Upper lobe of right lung (tissue), 1 donor: ENCODE data around the gene G0S2. TPM values are rescaled to one million over a fixed set of nuclear protein-coding genes. Genes with fewer than 3 reads are reported as not detected.
"Not testable (repeated sequence)": the region's sequence is repeated elsewhere in the genome, so short reads cannot be mapped to it uniquely, and the experiment has no call there.

Source experiments
- ATAC-seq: fragments of 200-7000 bp; cut with Tn5 transposase; one replicate; pipeline ENCODE4 v1.9.1; 2020; ENCODE audit warnings: mild to moderate bottlenecking, moderate library complexity
- DNase-seq: peaks from one replicate; pipeline ENCODE4 v3.0.0-alpha.2; 2020
- H3K27ac ChIP-seq: fragments of 200-600 bp; one replicate; pipeline ENCODE4 v1.8.0; 2022
- H3K27me3 ChIP-seq: fragments of 200-600 bp; one replicate; pipeline ENCODE4 v1.8.0; 2022; ENCODE audit warnings: mild to moderate bottlenecking
- H3K36me3 ChIP-seq: fragments of 200-600 bp; one replicate; pipeline ENCODE4 v1.8.0; 2022
- H3K4me1 ChIP-seq: fragments of 200-600 bp; one replicate; pipeline ENCODE4 v1.8.0; 2022
- H3K4me3 ChIP-seq: fragments of 200-600 bp; one replicate; pipeline ENCODE4 v1.8.0; 2022; ENCODE audit warnings: mild to moderate bottlenecking
- H3K9me3 ChIP-seq: fragments of 200-600 bp; one replicate; pipeline ENCODE4 v1.8.0; 2022
- intact Hi-C: fragments of 100-400 bp; cut with DNase I; formaldehyde crosslinking; loops from one replicate; pipeline ENCODE4 v1.11.0; 2022
- total RNA-seq: library from RNA; stranded (reverse); fragmentation: NEBNext Ultra II Directional; extraction: Animal tissue kit (Norgen Biotek cat#: 25700); gene quantifications from one replicate; pipeline ENCODE4 v1.2.1, GENCODE V29; 2021
- TF ChIP-seq, protein P1 (sequence below): fragments of 200-600 bp; IDR thresholded peaks from one replicate; pipeline ENCODE4 v1.8.0; 2022; ENCODE audit warnings: antibody characterized with exemption
- donor health status: DM: no; HTN: yes; CAD: no; lungs with severe emphysema.

Gene G0S2
- total RNA-seq, 1 donor from 2014 or later, result 36.5 TPM

- Histone ChIP-seq H3K36me3 (no peaks in the 10 kb centered on the region), H3K4me1 (peaks cover 15% of the 10 kb centered on the region), H3K27ac (no peak overlapping the region), H3K9me3 (no peaks in the 10 kb centered on the region), H3K27me3 (no peaks in the 10 kb centered on the region), H3K4me3 (no peak overlapping the region)
- ATAC-seq (no peak), DNase-seq (no peak)
- intact Hi-C loops, result loop anchor here (5.0 kb wide), 1 partner anchor 115 kb away; no protein-coding TSS in a partner anchor
- TF ChIP-seq, protein P1, sequence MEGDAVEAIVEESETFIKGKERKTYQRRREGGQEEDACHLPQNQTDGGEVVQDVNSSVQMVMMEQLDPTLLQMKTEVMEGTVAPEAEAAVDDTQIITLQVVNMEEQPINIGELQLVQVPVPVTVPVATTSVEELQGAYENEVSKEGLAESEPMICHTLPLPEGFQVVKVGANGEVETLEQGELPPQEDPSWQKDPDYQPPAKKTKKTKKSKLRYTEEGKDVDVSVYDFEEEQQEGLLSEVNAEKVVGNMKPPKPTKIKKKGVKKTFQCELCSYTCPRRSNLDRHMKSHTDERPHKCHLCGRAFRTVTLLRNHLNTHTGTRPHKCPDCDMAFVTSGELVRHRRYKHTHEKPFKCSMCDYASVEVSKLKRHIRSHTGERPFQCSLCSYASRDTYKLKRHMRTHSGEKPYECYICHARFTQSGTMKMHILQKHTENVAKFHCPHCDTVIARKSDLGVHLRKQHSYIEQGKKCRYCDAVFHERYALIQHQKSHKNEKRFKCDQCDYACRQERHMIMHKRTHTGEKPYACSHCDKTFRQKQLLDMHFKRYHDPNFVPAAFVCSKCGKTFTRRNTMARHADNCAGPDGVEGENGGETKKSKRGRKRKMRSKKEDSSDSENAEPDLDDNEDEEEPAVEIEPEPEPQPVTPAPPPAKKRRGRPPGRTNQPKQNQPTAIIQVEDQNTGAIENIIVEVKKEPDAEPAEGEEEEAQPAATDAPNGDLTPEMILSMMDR, result no peak
These were observed 17.1 kb downstream of the G0S2 start for GRCh38 chr1:209692296-209692695.

DNA sequence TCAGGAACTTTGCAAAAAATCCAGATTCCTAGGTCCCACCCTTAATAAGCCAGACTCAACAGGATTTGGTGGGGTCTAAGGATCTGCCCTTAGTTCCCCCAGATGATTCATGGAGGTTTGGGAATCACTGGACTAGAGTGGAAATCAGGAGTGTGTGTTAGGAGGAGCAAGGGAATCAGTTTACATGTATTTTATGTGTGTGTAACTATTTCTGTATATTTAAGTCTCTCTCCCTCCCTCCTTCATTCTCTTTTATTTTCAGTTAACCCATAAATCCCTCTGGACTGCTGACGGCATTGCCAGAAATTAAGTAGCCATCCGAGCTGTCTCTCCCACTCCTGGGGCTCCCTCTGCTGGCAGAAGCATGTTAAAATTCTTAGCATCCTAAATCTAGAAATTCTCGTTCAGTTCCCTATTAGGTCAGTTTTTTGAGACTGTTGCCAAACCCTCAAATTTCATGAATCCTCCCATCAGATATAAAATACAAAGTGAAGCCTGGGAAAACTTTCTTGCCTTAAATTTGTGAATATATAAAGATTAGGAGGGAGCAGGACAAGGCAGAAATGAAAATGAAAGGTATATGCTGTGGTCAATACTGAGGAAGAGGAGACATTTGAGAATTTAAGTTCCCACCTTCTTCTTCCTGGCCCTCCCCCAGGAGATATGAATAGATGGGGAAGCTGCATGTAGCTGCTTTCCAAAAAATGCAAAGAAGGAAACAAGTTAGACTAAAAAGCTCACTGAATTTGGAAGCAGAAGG lies 17.7 kb downstream of the G0S2 start:
- peaks cover 11% of the 10 kb centered on the region for H3K4me1 ChIP-seq
- no peaks in the 10 kb centered on the region for H3K36me3 ChIP-seq
- no peaks in the 10 kb centered on the region for H3K9me3 ChIP-seq
- no peaks in the 10 kb centered on the region for H3K27me3 ChIP-seq
- no peak overlapping the region for H3K4me3 ChIP-seq
- TF ChIP-seq, protein P1, result peak; percentile 85
- H3K27ac ChIP-seq, result no peak overlapping the region
- peak; percentile 68 for DNase-seq
- ATAC-seq, result peak; percentile 89
- intact Hi-C loops, result loop anchor here (5.0 kb wide), 1 partner anchor 116 kb away; no protein-coding TSS in a partner anchor

- ATAC-seq, result no peak
- H3K4me1 ChIP-seq, result peaks cover 3% of the 10 kb centered on the region
- H3K4me3 ChIP-seq, result no peak overlapping the region
- H3K27me3 ChIP-seq, result no peaks in the 10 kb centered on the region
- no peaks in the 10 kb centered on the region for H3K36me3 ChIP-seq
- TF ChIP-seq, protein P1, result no peak
- no peaks in the 10 kb centered on the region for H3K9me3 ChIP-seq
- H3K27ac ChIP-seq, result no peak overlapping the region
- DNase-seq, result no peak
- intact Hi-C loops, result no loop called here
These were observed 21.5 kb downstream of the G0S2 start for GRCh38 chr1:209696673-209697072.

- Histone ChIP-seq H3K27me3 (no peaks in the 10 kb centered on the region), H3K27ac (no peak overlapping the region), H3K4me1 (peaks cover 2% of the 10 kb centered on the region), H3K9me3 (no peaks in the 10 kb centered on the region), H3K4me3 (no peak overlapping the region), H3K36me3 (no peaks in the 10 kb centered on the region)
- ATAC-seq (peak; percentile 50), DNase-seq (no peak)
- intact Hi-C loops, result no loop called here
- TF ChIP-seq, protein P1, result no peak
These were observed 21.9 kb downstream of the G0S2 start for GRCh38 chr1:209697126-209697525.

GRCh38 chr1:209700686-209701085 lies 25.5 kb downstream of the G0S2 start:
- H3K27me3 ChIP-seq, result not testable (repeated sequence)

GRCh38 chr1:209702832-209703231 lies 27.6 kb downstream of the G0S2 start:
- H3K4me3 ChIP-seq, result no peak overlapping the region
- TF ChIP-seq, protein P1, result no peak
- H3K36me3 ChIP-seq, result no peaks in the 10 kb centered on the region
- H3K4me1 ChIP-seq, result peaks cover 4% of the 10 kb centered on the region
- H3K27ac ChIP-seq, result no peak overlapping the region
- DNase-seq (no peak), ATAC-seq (no peak)
- no peaks in the 10 kb centered on the region for H3K27me3 ChIP-seq
- no peaks in the 10 kb centered on the region for H3K9me3 ChIP-seq
- intact Hi-C loops, result no loop called here

More at GRCh38 chr1:209700686-209701085, 25.5 kb downstream of the G0S2 start:
- H3K9me3 ChIP-seq, H3K36me3 ChIP-seq, H3K27ac ChIP-seq, intact Hi-C loops, DNase-seq, ATAC-seq, H3K4me3 ChIP-seq, H3K4me1 ChIP-seq: not testable (repeated sequence)
